ENCODE measurements around the gene DPH1.

Gene DPH1

DNA sequence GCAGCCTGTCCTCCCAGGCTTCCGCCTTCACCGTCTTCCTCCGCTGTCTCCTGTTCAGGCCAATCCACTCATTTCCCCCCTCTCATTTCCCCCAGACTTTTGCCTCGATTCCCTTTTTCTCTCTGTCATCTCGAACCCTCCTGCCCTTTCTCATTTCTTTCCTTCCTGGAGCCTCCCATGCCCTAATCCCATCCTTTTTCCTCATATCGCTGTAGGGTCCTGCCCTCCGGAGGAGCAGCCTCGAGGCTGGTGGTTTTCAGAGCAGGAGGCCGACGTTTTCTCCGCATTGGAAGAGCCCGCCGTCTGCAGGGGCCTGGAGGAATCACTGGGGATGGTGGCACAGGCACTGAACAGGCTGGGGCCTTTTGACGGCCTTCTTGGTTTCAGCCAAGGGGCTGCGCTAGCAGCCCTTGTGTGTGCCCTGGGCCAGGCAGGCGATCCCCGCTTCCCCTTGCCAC is 12.5 kb downstream of the DPH1 start:
- TF ChIP-seq GATA1 (IDR thresholded peaks at IDR 0.05; ENCODE audit: low read depth, low read length) (no peak), POLR2A (IDR thresholded peaks at IDR 0.05; ENCODE audit: low read length) (no peak)
- DNase-seq = peak; percentile 57 to 59

- TF ChIP-seq POLR2A (IDR thresholded peaks at IDR 0.05; ENCODE audit: low read length) = no peak
- TF ChIP-seq GATA1 (IDR thresholded peaks at IDR 0.05; ENCODE audit: low read depth, low read length) = no peak
- DNase-seq = no peak
Measured at GRCh38 chr17:2042933-2043332, 13.0 kb downstream of the DPH1 start.

DNA sequence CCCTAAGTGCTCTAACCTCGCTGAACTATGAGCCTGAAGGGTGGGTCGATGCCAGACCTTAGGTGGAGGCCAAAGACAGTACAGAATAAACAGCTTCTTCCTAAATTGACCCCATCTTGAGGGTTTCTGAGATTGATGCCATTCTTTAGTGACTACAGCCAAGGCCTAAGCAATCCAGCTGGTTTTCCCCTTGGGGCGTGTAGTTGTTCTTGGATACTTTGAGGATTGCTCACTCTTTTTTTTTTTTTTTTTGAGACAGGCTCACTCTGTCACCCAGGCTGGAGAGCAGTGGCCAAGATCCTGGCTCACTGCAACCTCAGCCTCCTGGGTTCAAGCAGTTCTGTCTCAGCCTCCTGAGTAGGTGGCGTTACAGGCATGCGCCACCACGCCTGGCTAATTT is 13.8 kb downstream of the DPH1 start:
- TF ChIP-seq POLR2A (IDR thresholded peaks at IDR 0.05; ENCODE audit: low read length) = no peak
- TF ChIP-seq GATA1 (IDR thresholded peaks at IDR 0.05; ENCODE audit: low read depth, low read length) = no peak
- DNase-seq = no peak

DNA sequence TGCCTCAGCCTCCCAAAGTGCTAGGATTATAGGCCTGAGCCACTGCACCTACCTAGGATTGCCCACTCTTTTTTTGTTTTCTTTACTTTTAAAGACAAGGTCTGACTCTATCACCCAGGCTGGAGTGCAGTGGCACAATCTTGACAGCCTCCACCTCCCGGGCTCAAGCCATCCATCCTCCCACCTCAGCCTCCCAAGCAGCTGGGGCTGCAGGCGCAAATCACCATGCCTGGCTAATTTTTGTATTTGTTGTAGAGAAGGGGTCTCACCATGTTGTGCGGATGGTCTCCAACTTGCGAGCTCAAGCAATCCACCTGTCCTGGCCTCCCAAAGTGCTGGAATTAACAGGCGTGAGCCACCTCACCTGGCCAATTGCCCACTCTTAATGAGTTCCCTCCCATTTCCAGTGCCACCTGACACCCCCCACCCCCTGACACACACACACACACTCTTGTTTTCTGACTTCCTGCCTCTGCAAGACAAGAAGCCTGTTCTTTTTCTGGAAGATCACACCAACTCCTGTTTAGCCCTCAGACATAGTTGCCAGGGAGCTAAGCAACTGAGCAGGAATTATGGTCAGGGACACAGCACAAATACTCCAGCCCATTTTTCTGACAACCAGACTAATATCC is 14.4 kb downstream of the DPH1 start:
- no peak for DNase-seq
- TF ChIP-seq POLR2A (IDR thresholded peaks at IDR 0.05; ENCODE audit: low read length) (no peak), GATA1 (IDR thresholded peaks at IDR 0.05; ENCODE audit: low read depth, low read length) (no peak)

DNA sequence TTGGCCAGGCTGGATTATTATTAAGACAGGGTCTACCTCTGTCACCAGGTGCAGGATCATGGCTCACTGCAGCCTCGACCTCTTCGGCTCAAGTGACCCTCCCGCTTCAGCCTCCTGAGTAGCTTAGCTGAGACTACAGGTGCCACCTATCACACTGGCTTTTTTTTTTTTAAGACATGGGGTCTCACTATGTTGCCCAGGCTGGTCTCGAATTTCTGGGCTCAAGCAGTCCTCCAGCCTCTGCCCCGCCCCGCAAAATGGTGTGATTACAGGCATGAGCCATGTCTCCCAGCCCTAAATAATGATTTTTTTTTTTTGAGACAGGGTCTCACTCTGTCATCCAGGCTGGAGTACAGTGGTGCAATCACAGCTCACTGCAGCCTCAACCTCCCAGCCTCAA is 17.6 kb downstream of the DPH1 start:
- DNase-seq = no peak
- no peak for TF ChIP-seq POLR2A (IDR thresholded peaks at IDR 0.05; ENCODE audit: low read length)

DNA sequence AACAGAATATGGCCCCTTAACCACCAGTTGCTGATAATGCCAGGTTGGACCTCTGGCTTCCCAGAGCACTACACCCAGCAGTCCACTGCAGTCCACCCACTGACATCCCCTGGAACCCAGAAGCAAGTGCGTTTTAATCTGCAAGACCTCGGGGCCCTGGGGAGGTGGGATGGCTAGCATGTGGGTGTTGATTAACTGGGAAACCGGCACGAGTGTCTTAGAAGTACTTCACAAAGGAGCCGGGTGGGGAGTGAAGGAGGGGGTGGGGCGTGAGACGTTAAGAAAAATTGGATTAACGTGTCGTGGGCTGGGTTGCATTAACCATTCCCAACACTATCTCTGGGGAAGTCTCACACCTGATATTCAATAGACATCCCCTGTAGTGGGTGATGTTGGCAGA is 18.9 kb downstream of the DPH1 start:
- TF ChIP-seq POLR2A (IDR thresholded peaks at IDR 0.05; ENCODE audit: low read length) (no peak), GATA1 (IDR thresholded peaks at IDR 0.05; ENCODE audit: low read depth, low read length) (no peak)

GRCh38 chr17:2049333-2050299 is 19.7 kb downstream of the DPH1 start:
- TF ChIP-seq POLR2A (IDR thresholded peaks at IDR 0.05; ENCODE audit: low read length) (peak; percentile 41), GATA1 (IDR thresholded peaks at IDR 0.05; ENCODE audit: low read depth, low read length) (no peak)
- peak; percentile 87 to 94 for DNase-seq

More for the DNA sequence above, 18.9 kb downstream of the DPH1 start:
- peak in 1 of 2 experiments; percentile 33 for DNase-seq

GRCh38 chr17:2050300-2051060 is 20.5 kb downstream of the DPH1 start:
- peak; percentile 82 to 88 for DNase-seq
- TF ChIP-seq POLR2A (IDR thresholded peaks at IDR 0.05; ENCODE audit: low read length) = no peak
- TF ChIP-seq GATA1 (IDR thresholded peaks at IDR 0.05; ENCODE audit: low read depth, low read length) = no peak

GRCh38 chr17:2051061-2051932 is 21.3 kb downstream of the DPH1 start:
- DNase-seq = peak; percentile 31 to 39

DNA sequence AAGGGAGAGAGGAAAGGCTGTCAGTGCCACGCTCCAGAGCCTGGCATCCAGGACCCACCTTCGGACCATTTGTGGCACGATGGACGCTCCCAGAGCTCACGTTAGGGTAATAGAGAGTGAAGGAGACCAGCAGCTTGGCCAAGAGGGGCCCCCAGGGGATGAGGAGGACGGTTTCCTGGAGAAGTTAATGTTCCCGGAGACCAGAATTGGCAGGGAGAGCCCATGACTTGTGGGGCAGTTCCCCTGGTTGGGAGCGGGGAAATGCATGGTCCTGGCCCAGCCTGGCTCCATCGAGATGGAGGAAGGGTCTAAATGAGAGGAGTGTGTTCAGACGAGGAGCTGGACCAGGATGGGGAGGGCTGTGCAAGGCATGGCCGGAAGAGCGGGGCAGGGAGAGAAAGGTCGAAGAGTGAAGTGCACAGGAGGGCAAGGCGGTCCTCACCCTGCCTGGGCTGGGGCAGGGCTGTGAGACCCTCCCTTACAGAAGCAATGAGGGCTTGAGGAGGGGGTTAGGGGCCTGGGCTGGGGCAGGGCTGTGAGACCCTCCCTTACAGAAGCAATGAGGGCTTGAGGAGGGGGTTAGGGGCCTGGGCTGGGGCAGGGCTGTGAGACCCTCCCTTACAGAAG is 22.1 kb downstream of the DPH1 start:
- no peak for TF ChIP-seq POLR2A (IDR thresholded peaks at IDR 0.05; ENCODE audit: low read length)
- TF ChIP-seq GATA1 (IDR thresholded peaks at IDR 0.05; ENCODE audit: low read depth, low read length) = no peak
- DNase-seq = no peak

More at GRCh38 chr17:2051061-2051932, 21.3 kb downstream of the DPH1 start:
- TF ChIP-seq POLR2A (IDR thresholded peaks at IDR 0.05; ENCODE audit: low read length) (no peak), GATA1 (IDR thresholded peaks at IDR 0.05; ENCODE audit: low read depth, low read length) (no peak)

DNA sequence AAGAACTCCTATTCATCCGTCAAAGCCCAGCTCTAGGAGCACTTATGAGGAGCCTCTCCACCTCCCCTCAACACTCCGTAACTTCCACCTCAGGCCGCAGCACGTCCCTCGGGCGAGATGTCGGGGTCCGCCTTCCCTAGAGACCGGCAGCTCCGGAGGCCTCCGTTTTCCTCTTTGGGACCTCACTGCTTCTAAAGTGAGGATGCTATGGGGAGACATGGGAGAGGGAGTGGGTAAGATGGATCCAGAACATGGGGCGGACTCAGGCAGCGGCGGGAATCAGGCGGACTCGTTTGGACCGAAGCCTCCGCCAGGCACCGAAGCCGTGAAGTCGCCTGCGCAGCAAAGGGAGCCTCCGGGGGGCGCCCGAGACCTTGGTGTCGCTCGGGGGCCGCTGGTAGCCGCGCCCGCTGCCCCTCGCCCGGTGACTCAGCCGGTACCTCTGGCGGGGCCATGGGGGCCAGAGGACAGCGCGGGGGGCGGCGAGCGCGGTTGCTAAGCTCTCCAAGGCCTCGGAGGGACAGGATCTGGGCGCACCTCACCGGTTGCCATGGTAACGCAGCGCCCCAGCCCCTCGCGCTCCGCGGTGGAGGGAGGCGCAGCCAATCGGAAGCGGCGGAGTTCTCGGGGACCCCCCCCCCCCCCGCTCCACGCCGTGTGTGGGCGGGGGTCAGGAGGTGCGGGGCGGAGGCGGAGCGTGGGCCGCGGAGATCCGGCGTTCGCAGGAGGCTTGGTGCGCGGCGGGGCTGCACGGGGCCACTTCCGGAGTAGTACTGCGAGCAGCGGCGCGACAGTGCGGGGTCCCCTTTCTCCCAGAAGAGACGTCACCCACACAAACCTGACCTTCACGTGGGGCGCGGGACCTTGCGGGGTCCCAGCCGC is 23.7 kb downstream of the DPH1 start:
- DNase-seq = peak; percentile 71 to 77
- TF ChIP-seq POLR2A (IDR thresholded peaks at IDR 0.05; ENCODE audit: low read length) = no peak
- TF ChIP-seq GATA1 (IDR thresholded peaks at IDR 0.05; ENCODE audit: low read depth, low read length) = no peak

GRCh38 chr17:2054262-2054511 is 24.2 kb downstream of the DPH1 start:
- TF ChIP-seq GATA1 (IDR thresholded peaks at IDR 0.05; ENCODE audit: low read depth, low read length) (no peak), POLR2A (IDR thresholded peaks at IDR 0.05; ENCODE audit: low read length) (no peak)
- no peak for DNase-seq

All from erythroblast (primary cell).